Measurements from ENCODE around the gene RIMOC1.

- TF ChIP-seq EZH2 (IDR thresholded peaks at IDR 0.05) (no peak), POLR2AphosphoS5 (IDR thresholded peaks at IDR 0.05; ENCODE audit: borderline replicate concordance, low read depth, low read length) (no peak)
Observed at GRCh38 chr5:41918105-41918504, 14.0 kb downstream of the RIMOC1 start.
